Femur (tissue), 1 donor: ENCODE data around the gene MARS2.
"Not testable (repeated sequence)": the region's sequence is repeated elsewhere in the genome, so short reads cannot be mapped to it uniquely, and the experiment has no call there.

ENCODE experiments used
- DNase-seq: peaks from one replicate; pipeline ENCODE4 v3.0.0-alpha.2; 2017

Gene MARS2

DNA sequence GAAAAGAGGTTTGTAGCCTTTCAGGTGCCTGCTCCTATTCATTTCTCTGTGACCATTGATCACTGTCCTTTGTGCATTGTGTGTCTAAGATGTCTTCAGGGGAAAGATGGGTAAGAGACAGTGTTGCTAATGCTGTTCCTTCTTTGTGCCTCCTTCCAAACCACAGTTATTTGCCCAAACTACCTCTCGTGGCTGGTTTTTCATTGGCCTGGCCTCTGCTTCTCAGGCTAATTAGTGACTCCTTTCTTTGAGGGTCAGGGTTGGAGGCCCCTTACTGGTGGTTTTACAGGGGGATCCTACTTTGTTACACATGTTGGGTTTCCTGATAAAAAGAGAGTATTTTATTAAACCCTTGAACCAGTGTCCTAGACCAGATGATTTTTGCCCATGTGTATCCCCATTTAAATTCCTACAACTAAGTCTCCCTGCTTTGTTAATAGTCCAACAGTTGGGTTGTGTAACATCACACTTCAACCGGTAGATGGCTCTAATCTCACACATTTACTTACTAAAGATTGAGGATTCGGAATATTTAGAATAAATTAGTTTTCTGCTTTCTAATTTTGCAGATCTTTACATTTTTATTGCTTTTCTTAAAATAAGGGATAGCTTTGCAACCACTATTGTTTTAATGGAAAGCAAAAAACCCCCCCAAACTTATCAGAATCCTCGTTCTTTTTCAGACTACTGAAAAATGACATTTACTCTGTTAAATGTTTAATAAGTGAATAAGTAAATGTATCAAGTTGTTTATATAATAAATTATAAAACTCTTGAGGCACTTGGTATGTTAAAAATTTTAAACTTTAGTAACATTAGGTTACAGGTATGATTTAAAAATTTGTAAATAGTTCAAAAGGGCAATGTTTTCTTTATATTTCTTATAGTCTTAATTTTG, 2.4 kb downstream of the MARS2 start:
- no peak for DNase-seq

DNA sequence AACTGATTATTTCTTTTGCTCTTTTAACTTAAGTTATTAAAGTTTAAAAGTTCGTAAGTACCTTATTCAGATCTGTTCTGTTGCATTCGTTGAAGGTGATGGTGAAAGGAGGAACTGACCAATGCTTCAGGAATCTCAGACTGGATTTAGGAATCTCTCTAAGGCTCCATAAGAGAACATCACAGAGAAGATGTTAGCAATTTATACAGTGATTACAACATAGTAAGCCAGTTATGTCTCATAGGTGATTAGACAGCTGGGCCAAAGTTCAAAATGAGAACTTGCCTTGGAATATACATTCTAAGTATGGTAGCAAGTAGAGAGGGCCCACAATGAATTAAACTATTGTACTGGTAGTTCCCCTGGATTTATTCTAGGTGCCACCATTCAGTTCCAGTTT, 3.2 kb downstream of the MARS2 start:
- no peak for DNase-seq

DNA sequence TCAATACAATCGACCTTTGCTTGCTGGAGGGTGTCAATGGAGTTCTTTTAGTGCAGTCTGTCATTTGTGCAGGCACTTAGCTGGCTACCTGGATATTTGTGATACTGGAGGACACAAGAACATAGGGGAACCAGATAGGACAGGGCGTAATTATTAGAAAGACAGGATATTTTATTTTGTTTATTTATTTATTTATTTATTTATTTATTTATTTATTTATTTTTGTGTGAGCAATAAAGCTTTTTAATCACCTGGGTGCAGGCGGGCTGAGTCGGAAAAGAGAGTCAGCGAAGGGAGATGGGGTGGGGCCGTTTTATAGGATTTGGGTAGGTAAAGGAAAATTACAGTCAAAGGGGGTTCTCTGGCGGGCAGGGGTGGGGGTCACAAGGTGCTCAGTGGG, 4.0 kb downstream of the MARS2 start:
- not testable (repeated sequence) for DNase-seq

DNA sequence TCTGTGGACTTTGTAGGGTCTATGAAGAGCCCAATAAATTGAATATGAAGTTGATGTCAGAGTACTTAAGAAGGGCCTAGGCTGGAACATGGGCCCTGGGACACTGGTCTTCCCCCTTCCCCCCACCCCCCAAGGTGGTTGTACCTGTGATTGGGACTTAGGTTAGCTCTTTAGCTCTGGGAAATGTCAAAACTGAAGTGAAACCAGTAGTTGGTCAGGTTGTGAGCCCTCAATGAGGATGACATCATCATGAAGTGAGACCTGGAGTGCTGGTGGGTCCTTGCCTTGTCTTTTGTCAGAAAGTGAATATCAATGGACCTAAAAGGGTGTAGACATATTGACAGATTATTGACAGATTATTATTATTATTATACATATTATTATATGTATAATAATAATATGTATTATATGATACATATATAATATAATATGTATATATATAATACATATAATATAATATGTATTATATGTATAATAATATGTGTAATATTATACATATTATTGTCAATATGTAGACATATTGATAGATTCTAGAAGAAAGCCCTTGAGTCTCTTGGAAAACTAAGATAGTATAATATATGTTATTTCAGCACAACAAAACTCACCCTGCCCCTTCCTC, 5.4 kb downstream of the MARS2 start:
- DNase-seq: no peak

DNA sequence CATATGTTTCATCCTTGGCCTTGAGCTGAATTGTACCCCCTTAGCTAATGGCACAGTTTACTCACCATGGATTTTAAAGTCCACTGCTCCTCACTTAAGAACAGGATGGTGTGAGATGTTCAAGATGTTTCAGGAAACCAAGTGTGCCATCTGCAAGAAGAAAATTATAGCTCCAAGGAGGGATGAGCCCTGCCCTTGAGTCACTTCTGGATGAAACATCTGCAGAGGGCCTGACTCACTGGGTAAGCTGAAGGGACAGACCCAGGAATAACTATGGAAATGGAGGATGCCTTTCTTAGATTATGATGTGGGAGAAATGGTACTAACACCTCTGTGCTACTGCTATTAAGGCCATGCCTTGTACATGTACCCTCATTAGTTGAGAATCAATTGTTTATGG, 6.4 kb downstream of the MARS2 start:
- no peak for DNase-seq

DNA sequence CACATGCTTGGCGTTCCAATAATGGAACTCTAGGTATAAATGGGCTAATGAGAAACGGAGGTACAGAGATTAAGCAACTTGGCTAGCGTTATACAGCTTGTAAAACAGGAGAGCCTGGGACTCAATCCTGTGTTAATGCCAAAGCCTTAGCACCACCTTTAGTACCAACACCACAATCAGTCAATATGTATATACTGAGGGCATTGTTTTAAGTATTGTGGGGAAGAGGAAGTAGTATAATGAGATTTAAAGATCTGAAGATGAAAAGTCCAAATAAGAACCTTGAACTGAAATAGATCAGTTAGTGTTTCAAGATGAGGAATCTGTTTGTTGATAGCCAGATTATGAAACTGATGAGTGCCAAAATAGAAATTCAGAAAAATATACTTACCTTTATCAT, 8.1 kb downstream of the MARS2 start:
- no peak for DNase-seq

DNA sequence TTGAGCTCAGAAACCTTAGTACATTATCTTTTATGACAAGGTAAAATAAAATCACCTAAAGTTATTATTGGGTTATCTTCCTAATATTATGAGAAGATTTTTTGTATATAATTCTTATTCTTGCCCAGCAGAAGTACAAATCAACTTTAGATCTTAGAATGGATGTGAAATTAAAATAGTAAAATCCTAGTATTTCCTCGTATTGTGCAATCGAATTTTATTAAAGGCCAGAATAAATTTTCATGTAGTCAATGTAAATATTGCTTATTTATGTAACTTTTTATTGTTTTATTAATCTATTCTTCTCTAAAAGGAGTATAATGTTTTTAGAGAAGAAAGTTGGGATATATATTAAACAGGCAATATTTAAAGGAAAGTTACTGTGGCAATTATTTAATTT, 12.7 kb downstream of the MARS2 start:
- no peak for DNase-seq

DNA sequence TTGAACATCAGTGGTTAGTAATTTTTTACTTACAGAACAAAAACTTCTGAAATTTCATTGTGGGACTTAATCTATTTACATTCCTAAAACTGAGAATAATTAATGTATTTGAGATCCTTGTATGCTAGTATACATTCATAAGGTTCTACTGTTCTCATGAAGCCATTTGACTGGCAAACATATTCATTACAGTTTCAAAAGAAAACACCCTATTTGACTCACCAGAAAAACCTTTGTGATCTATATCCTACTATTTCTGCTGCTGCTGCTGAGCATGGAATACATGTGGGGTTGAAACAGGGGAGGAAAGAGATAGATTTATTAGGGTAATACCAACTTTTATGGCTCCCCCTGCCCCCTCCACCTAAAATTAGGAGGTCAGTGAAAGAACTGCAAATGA, 21.8 kb downstream of the MARS2 start:
- DNase-seq: no peak

DNA sequence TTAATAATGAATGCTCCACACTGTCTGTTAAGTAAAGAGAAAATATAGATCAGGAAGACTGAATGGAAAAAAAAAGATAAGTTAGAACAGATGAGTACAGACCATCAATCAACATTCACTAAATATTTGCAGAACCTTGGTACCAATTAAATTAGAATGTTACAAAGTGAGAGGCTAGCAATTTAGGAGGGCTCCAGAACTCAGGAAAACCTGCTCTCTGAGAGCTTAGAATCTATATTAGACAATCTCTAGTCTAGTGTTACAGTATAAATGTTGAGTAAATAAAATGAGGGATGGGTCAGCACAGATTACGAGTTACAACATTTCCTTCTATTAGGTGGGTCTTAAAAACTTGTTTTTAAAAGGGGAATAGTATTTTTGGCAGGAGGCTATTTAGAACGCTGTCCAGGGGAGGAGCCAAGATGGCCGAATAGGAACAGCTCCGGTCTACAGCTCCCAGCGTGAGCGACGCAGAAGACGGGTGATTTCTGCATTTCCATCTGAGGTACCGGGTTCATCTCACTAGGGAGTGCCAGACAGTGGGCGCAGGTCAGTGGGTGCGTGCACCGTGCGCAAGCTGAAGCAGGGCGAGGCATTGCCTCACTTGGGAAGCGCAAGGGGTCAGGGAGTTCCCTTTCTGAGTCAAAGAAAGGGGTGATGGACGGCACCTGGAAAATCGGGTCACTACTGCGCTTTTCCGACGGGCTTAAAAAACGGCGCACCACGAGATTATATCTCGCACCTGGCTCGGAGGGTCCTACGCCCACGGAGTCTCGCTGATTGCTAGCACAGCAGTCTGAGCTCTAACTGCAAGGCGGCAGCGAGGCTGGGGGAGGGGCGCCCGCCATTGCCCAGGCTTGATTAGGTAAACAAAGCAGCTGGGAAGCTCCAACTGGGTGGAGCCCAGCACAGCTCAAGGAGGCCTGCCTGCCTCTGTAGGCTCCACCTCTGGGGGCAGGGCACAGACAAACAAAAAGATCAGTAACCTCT, 23.7 kb downstream of the MARS2 start:
- DNase-seq: not testable (repeated sequence)

DNA sequence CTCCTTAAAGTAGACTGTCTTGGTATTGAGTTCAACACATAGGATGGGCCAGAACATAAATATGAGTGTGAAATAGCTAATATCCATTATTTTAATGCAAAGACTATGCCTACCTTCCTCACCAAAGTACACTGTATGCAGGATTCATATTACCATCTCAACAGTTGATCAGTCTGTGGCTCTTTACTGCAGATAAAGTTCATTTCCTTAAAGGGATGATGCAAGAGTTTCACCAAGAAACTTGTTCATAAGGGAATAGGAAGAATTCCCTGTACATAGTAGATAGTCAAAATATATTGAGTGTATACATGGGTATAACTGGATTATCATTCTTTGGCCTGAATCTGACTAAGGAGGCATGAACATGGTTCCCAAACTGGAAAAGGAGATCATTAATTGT, 35.0 kb downstream of the MARS2 start:
- DNase-seq: no peak
